ENCODE data around the gene HMG20B. TPM values are rescaled to one million over a fixed set of nuclear protein-coding genes. Genes with fewer than 3 reads are reported as not detected.

Gene HMG20B
- total and polyA plus RNA-seq, 3 experiments from 2014 or later, result 44.0 to 54.2 (median 50.6) TPM

DNA sequence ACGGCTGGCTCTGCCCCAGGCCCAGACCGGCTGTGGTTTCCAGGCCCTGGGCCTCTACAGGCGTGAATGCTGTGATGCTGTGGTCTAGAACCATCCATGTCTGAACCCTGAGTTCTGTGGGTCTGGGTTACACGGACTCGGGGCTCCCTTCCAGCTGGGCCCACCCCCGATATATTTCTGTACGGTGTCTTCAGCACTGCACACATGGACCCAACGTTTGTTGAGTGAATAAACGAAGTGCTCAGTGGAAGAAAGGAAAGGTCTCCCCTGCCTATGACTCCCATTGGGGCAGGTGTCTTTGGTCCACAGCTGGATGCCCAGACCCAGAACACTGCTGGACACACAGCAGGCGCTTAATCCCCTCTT lies 27.1 kb upstream of the HMG20B start:
- Mint-ChIP-seq H3K27me3 (no peaks in the 10 kb centered on the region), H3K36me3 (peaks cover 0 to 42% (median 2%) of the 10 kb centered on the region in 3 donors), H3K27ac (peak overlapping the region in 5 of 8 donors; percentile 4 to 51 (median 38)), H3K4me1 (peaks cover 5 to 12% (median 8%) of the 10 kb centered on the region in 3 donors), H3K4me3 (no peak overlapping the region), H3K9me3 (no peaks in the 10 kb centered on the region)
- H3K9me3 ChIP-seq (ENCODE audit: low read length), result no peaks in the 10 kb centered on the region
- no peak overlapping the region for H3K27ac ChIP-seq (ENCODE audit: low read depth, low read length)
- POLR2A ChIA-PET, result interaction anchor here (1.0 to 3.0 kb wide), 3 partner anchors 9 to 39 kb away, joined by 4 to 14 read pairs (median 4); no protein-coding TSS in a partner anchor
- H3K4me3 ChIP-seq (ENCODE audit: low read length), result no peak overlapping the region
- no peaks in the 10 kb centered on the region for H3K4me1 ChIP-seq (ENCODE audit: insufficient read depth, low read length)
- H3K36me3 ChIP-seq (ENCODE audit: insufficient read depth, low read length), result peaks cover 12% of the 10 kb centered on the region
- no peak for DNase-seq
- CTCF ChIA-PET, result interaction anchor here (0.8 to 4.8 kb wide), 11 partner anchors 11 to 74 kb away, joined by 3 to 62 read pairs (median 5); partner anchors contain the start of genes GIPC3 and MFSD12
- no peaks in the 10 kb centered on the region for H3K27me3 ChIP-seq (ENCODE audit: insufficient read depth, low read length, poor library complexity, severe bottlenecking)

DNA sequence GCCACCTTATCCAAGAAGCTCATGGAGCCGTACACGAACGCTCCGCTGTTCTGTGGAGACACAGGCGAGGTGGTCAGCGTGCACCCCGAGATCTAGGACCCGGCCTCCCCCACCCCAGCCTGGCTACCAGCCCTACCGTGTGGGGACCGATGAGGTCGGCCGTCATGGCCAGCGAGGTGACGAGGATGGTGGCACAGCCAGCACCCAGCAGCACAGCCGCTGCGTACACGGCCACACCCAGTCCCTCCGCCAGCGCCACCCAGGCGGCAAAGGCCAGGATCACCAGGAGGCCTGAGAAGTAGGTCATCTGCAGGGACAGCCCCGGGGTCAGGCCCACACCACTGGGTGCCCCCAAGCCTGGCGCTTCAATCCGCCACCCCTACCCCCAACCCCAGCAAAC lies 26.6 kb upstream of the HMG20B start:
- Histone ChIP-seq H3K27me3 (ENCODE audit: insufficient read depth, low read length, poor library complexity, severe bottlenecking) (no peaks in the 10 kb centered on the region), H3K36me3 (ENCODE audit: insufficient read depth, low read length) (peaks cover 16% of the 10 kb centered on the region), H3K4me3 (ENCODE audit: low read length) (no peak overlapping the region), H3K27ac (ENCODE audit: low read depth, low read length) (no peak overlapping the region), H3K4me1 (ENCODE audit: insufficient read depth, low read length) (no peaks in the 10 kb centered on the region), H3K9me3 (ENCODE audit: low read length) (no peaks in the 10 kb centered on the region)
- Mint-ChIP-seq H3K27ac (peak overlapping the region in 3 of 8 donors; percentile 38 to 51 (median 47)), H3K9me3 (no peaks in the 10 kb centered on the region), H3K4me1 (peaks cover 5 to 16% (median 10%) of the 10 kb centered on the region in 3 donors), H3K4me3 (no peak overlapping the region), H3K36me3 (peaks cover 0 to 46% (median 2%) of the 10 kb centered on the region in 3 donors), H3K27me3 (no peaks in the 10 kb centered on the region)
- DNase-seq, result no peak
- POLR2A ChIA-PET, result interaction anchor here (3.0 kb wide), 1 partner anchor 8 kb away, joined by 14 read pairs; no protein-coding TSS in a partner anchor
- CTCF ChIA-PET, result interaction anchor here (0.6 to 4.8 kb wide), 9 partner anchors 11 to 484 kb away, joined by 3 to 62 read pairs (median 5); partner anchors contain the start of genes GIPC3 and MFSD12

DNA sequence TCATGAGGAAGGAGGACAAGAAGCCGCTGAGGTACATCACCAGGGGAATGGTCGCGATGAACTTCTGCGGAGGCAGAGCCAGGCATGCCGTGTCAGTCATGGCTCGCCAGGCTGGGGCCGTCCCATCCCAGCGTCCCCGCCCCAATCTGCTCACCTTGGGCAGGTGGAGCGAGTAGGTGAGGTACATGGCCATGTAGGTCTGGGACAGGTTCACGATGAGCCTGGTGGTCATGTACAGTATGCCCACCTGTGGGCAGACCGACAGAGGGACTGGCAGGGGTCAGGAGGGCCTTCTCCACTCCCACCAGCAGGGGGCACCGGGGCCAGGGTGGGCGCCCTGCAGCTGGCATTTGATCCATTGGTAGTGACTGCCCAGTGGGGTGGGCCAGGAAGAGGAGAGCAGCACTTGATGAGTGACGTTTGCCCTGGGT lies 25.4 kb upstream of the HMG20B start:
- H3K4me3 ChIP-seq (ENCODE audit: low read length), result no peak overlapping the region
- peaks cover 16% of the 10 kb centered on the region for H3K36me3 ChIP-seq (ENCODE audit: insufficient read depth, low read length)
- POLR2A ChIA-PET, result interaction anchor here (1.0 kb wide), 1 partner anchor 9 kb away, joined by 4 read pairs; no protein-coding TSS in a partner anchor
- no peaks in the 10 kb centered on the region for H3K4me1 ChIP-seq (ENCODE audit: insufficient read depth, low read length)
- H3K9me3 ChIP-seq (ENCODE audit: low read length), result no peaks in the 10 kb centered on the region
- Mint-ChIP-seq H3K27ac (peak overlapping the region in 2 of 8 donors; percentile 32 to 83), H3K27me3 (no peaks in the 10 kb centered on the region), H3K9me3 (no peaks in the 10 kb centered on the region), H3K36me3 (peaks cover 0 to 51% (median 2%) of the 10 kb centered on the region in 3 donors), H3K4me1 (peaks cover 5 to 23% (median 15%) of the 10 kb centered on the region in 3 donors), H3K4me3 (no peak overlapping the region)
- no peak for DNase-seq
- CTCF ChIA-PET, result interaction anchor here (0.7 to 4.8 kb wide), 3 partner anchors 10 to 38 kb away, joined by 3 to 62 read pairs (median 18); partner anchors contain the start of genes GIPC3 and MFSD12
- H3K27ac ChIP-seq (ENCODE audit: low read depth, low read length), result no peak overlapping the region
- H3K27me3 ChIP-seq (ENCODE audit: insufficient read depth, low read length, poor library complexity, severe bottlenecking), result no peaks in the 10 kb centered on the region

DNA sequence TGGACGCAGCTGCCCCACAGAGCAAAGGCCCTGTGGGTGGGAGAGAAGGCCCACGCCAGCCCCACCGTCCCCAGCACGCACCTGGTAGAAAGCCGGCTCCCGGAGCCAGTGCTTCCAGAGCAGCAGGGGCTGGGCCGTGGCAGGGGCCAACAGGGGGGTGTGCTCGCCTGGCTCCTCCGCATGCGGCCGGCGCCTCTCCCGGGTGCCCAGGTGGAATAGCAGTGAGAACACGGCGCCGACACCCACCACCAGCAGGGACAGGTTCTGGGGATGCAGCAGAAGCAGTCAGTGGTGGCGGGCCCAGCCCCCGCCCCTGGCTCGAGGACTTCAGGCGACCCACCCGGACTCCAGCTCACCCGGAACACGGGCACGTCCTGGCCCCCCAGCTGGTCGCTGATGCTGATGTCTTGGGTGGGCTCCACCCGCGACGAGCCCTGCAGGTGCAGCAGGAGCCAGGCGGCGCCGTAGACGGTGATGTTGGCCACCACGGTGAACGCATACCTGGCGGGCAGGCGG lies 24.9 kb upstream of the HMG20B start:
- Mint-ChIP-seq H3K4me3 (no peak overlapping the region), H3K4me1 (peaks cover 5 to 23% (median 15%) of the 10 kb centered on the region in 3 donors), H3K27ac (no peak overlapping the region), H3K36me3 (peaks cover 0 to 49% (median 2%) of the 10 kb centered on the region in 3 donors), H3K9me3 (no peaks in the 10 kb centered on the region), H3K27me3 (no peaks in the 10 kb centered on the region)
- ChIA-PET POLR2A (interaction anchor here (1.0 kb wide), 1 partner anchor 9 kb away, joined by 4 read pairs; no protein-coding TSS in a partner anchor), CTCF (interaction anchor here (0.7 to 4.8 kb wide), 2 partner anchors 9 to 30 kb away, joined by 3 to 62 read pairs; partner anchors contain the start of gene MFSD12)
- Histone ChIP-seq H3K4me3 (ENCODE audit: low read length) (no peak overlapping the region), H3K27me3 (ENCODE audit: insufficient read depth, low read length, poor library complexity, severe bottlenecking) (no peaks in the 10 kb centered on the region), H3K36me3 (ENCODE audit: insufficient read depth, low read length) (peaks cover 16% of the 10 kb centered on the region), H3K4me1 (ENCODE audit: insufficient read depth, low read length) (peaks cover 3% of the 10 kb centered on the region), H3K27ac (ENCODE audit: low read depth, low read length) (no peak overlapping the region), H3K9me3 (ENCODE audit: low read length) (no peaks in the 10 kb centered on the region)
- DNase-seq, result no peak

DNA sequence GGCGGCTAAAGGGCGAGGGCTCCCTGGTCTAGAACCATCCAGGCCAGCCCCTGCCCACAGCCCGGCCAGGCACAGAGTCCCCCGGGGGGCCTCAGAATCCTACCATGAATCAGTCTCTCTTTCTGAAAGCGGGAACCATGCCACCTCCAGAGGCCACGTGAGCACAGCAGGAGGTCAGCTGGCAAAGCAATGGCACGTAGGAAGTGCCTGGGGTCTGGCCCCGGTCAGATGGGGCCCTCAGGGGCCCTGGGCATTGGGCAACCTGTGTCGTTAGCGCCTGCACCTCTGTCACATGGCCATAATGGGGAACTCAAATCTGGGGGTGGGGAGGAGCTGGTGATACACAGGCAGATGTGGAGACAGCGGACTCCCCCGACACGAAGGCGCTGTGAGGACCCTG lies 24.1 kb upstream of the HMG20B start:
- Mint-ChIP-seq H3K27me3 (no peaks in the 10 kb centered on the region), H3K4me1 (peaks cover 5 to 26% (median 17%) of the 10 kb centered on the region in 3 donors), H3K36me3 (peaks cover 0 to 47% (median 2%) of the 10 kb centered on the region in 3 donors), H3K4me3 (no peak overlapping the region), H3K27ac (no peak overlapping the region), H3K9me3 (no peaks in the 10 kb centered on the region)
- peaks cover 9% of the 10 kb centered on the region for H3K4me1 ChIP-seq (ENCODE audit: insufficient read depth, low read length)
- POLR2A ChIA-PET, result interaction anchor here (0.8 kb wide), 1 partner anchor 38 kb away, joined by 4 read pairs; no protein-coding TSS in a partner anchor
- CTCF ChIA-PET, result interaction anchor here (4.8 kb wide), 1 partner anchor 8 kb away, joined by 62 read pairs; the partner anchor contains the start of gene MFSD12
- DNase-seq, result no peak
- peaks cover 16% of the 10 kb centered on the region for H3K36me3 ChIP-seq (ENCODE audit: insufficient read depth, low read length)
- H3K9me3 ChIP-seq (ENCODE audit: low read length), result no peaks in the 10 kb centered on the region
- H3K27me3 ChIP-seq (ENCODE audit: insufficient read depth, low read length, poor library complexity, severe bottlenecking), result no peaks in the 10 kb centered on the region
- H3K4me3 ChIP-seq (ENCODE audit: low read length), result no peak overlapping the region
- H3K27ac ChIP-seq (ENCODE audit: low read depth, low read length), result no peak overlapping the region

DNA sequence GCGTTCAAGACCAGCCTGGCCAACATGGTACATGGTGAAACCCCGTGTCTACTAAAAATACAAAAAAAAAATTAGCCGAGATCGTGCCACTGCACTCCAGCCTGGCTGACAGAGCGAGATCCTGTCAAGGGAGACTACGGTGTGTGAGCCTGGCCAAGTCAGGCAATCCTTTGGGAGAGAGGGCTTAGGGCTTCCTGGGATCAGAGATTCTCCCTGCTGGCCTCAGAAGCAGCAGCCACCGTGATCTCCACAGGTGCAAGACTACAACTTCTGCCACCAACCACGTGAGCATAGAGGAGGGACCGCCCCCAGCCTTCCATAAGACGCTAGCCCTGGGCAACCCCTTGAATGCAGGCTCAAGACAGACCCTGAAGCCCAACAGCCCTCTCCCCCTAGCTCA lies 22.9 kb upstream of the HMG20B start:
- POLR2A ChIA-PET, result no interaction called here
- Histone ChIP-seq H3K27ac (ENCODE audit: low read depth, low read length) (no peak overlapping the region), H3K9me3 (ENCODE audit: low read length) (no peaks in the 10 kb centered on the region), H3K4me3 (ENCODE audit: low read length) (no peak overlapping the region), H3K4me1 (ENCODE audit: insufficient read depth, low read length) (peaks cover 21% of the 10 kb centered on the region), H3K27me3 (ENCODE audit: insufficient read depth, low read length, poor library complexity, severe bottlenecking) (no peaks in the 10 kb centered on the region), H3K36me3 (ENCODE audit: insufficient read depth, low read length) (peaks cover 16% of the 10 kb centered on the region)
- no peaks in the 10 kb centered on the region for H3K9me3 Mint-ChIP-seq
- no peaks in the 10 kb centered on the region for H3K27me3 Mint-ChIP-seq
- CTCF ChIA-PET, result no interaction called here
- peaks cover 0 to 46% (median 4%) of the 10 kb centered on the region in 3 donors for H3K36me3 Mint-ChIP-seq
- H3K4me3 Mint-ChIP-seq, result no peak overlapping the region
- peak overlapping the region in 1 of 8 donors; percentile 69 for H3K27ac Mint-ChIP-seq
- no peak for DNase-seq
- peaks cover 13 to 34% (median 23%) of the 10 kb centered on the region in 3 donors for H3K4me1 Mint-ChIP-seq

DNA sequence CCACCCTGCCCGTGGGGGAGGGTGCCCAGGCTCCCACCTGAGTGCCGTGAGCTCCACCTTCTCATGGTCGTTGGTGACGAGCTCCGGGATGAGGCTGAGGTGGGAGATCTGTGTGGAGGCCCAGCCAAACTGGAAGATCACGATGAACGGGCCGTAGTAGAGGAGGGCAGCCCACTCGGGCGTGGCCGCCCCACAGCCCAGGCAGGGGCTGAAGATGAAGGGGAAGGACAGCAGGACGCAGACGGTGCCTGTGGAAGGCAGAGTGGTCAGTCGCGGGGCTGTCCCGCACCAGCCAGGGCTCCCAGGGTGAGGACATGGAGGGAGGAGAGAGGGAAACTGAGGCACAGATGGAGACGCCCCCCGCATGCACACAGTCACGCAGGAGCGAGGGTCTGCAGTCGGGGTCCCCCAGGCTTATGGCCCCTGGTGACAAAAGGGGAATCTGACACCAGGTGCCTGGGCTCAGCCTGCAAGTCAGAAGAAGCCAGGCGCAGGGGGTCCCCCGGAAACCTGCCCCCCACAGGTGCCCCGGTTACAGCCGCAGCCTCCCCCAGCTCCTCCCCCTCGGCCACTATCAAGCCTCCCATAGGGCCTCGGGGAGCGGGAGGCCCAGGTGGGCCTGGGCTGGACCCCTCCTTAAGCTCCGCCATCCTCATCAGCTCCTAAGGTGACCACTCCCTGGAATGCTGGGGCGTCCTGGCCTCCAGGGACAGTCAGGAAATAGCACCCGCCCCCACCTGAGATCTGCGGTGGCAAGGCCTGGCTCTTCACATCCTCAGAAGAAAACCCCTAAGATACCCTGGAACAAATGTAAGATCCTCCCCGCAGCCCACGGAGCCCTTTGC lies 21.6 kb upstream of the HMG20B start:
- Histone ChIP-seq H3K9me3 (ENCODE audit: low read length) (no peaks in the 10 kb centered on the region), H3K4me1 (ENCODE audit: insufficient read depth, low read length) (peaks cover 33% of the 10 kb centered on the region), H3K27ac (ENCODE audit: low read depth, low read length) (no peak overlapping the region), H3K27me3 (ENCODE audit: insufficient read depth, low read length, poor library complexity, severe bottlenecking) (no peaks in the 10 kb centered on the region), H3K36me3 (ENCODE audit: insufficient read depth, low read length) (peaks cover 9% of the 10 kb centered on the region), H3K4me3 (ENCODE audit: low read length) (no peak overlapping the region)
- ChIA-PET POLR2A (interaction anchor here (0.6 kb wide), 1 partner anchor 8 kb away, joined by 5 read pairs; no protein-coding TSS in a partner anchor), CTCF (no interaction called here)
- Mint-ChIP-seq H3K4me1 (peaks cover 22 to 35% (median 28%) of the 10 kb centered on the region in 3 donors), H3K9me3 (no peaks in the 10 kb centered on the region), H3K4me3 (peak overlapping the region in 2 of 7 donors; percentile 19 to 37), H3K27me3 (no peaks in the 10 kb centered on the region), H3K27ac (peak overlapping the region in 7 of 8 donors; percentile 47 to 88 (median 71)), H3K36me3 (peaks cover 0 to 35% (median 2%) of the 10 kb centered on the region in 3 donors)
- DNase-seq, result no peak
